DMS153 treated with DMSO at 0.1 percent for 48 hours (cell line): Measurements from ENCODE around the gene C19orf85.
"Not testable (repeated sequence)": the region's sequence is repeated elsewhere in the genome, so short reads cannot be mapped to it uniquely, and the experiment has no call there.

Experiments used
- DNase-seq: peaks from one replicate; lab custom pipeline; 2025; ENCODE audit not compliant: unreplicated experiment; lab: John Stamatoyannopoulos, UW

C19orf85 gene

GRCh38 chr19:55459950-55460657 lies 4.4 kb downstream of the C19orf85 start:
- no peak for DNase-seq

- no peak for DNase-seq
Observed at GRCh38 chr19:55459551-55459949, 5.0 kb downstream of the C19orf85 start.

- DNase-seq = no peak
Observed at GRCh38 chr19:55457683-55458457, 6.7 kb downstream of the C19orf85 start.

- no peak for DNase-seq
Observed at GRCh38 chr19:55456347-55456746, 8.2 kb downstream of the C19orf85 start.

GRCh38 chr19:55455576-55456235 lies 8.8 kb downstream of the C19orf85 start:
- DNase-seq = no peak

GRCh38 chr19:55454787-55455243 lies 9.7 kb downstream of the C19orf85 start:
- DNase-seq = peak; percentile 28

GRCh38 chr19:55453511-55454260 lies 10.9 kb downstream of the C19orf85 start:
- DNase-seq = no peak

- peak; percentile 66 for DNase-seq
Observed at GRCh38 chr19:55452749-55453346, 11.7 kb downstream of the C19orf85 start.

- DNase-seq = no peak
Observed at GRCh38 chr19:55451965-55452748, 12.4 kb downstream of the C19orf85 start.

- no peak for DNase-seq
Observed at GRCh38 chr19:55451163-55451964, 13.2 kb downstream of the C19orf85 start.

- DNase-seq = no peak
Observed at GRCh38 chr19:55449469-55449868, 15.1 kb downstream of the C19orf85 start.

GRCh38 chr19:55448175-55448490 lies 16.4 kb downstream of the C19orf85 start:
- DNase-seq = not testable (repeated sequence)

- DNase-seq = no peak
Observed at GRCh38 chr19:55447421-55448174, 17.0 kb downstream of the C19orf85 start.

GRCh38 chr19:55446060-55446459 lies 18.5 kb downstream of the C19orf85 start:
- DNase-seq = no peak

GRCh38 chr19:55444646-55445045 lies 19.9 kb downstream of the C19orf85 start:
- DNase-seq = no peak

- no peak for DNase-seq
Observed at GRCh38 chr19:55443824-55444480, 20.6 kb downstream of the C19orf85 start.

GRCh38 chr19:55443045-55443823 lies 21.3 kb downstream of the C19orf85 start, which contains the start of gene SHISA7:
SHISA7 (minus strand) TSS chr19:55443300; CDS start chr19:55442863, 437 bp downstream.
- no peak for DNase-seq
